Hepatocyte (in vitro differentiated cells): ENCODE data around the gene RIBC2. TPM values are rescaled to one million over a fixed set of nuclear protein-coding genes. Genes with fewer than 3 reads are reported as not detected.
"Not testable (repeated sequence)": the region's sequence is repeated elsewhere in the genome, so short reads cannot be mapped to it uniquely, and the experiment has no call there.

Source experiments
- DNase-seq: peaks from one replicate; pipeline ENCODE4 v3.0.0-alpha.2; 2016; ENCODE audit warnings: low spot score
- H2AFZ ChIP-seq: fragments of 200-600 bp; sonication (generic); 2 replicates; pipeline ENCODE4 v1.6.0; 2016; ENCODE audit warnings: antibody characterized with exemption, mild to moderate bottlenecking
- H3K27ac ChIP-seq: fragments of 200-600 bp; sonication (generic); 2 replicates; pipeline ENCODE4 v1.5.1; 2016; ENCODE audit warnings: mild to moderate bottlenecking
- H3K27me3 ChIP-seq: fragments of 200-600 bp; sonication (generic); 2 replicates; pipeline ENCODE4 v1.6.1; 2016
- H3K36me3 ChIP-seq: fragments of 200-600 bp; sonication (generic); replicated peaks from 2 replicates; pipeline ENCODE4 v1.5.1; 2016; ENCODE audit warnings: low read depth; ENCODE audit not compliant: insufficient read depth
- H3K4me1 ChIP-seq: fragments of 200-600 bp; sonication (generic); 2 replicates; pipeline ENCODE4 v1.5.1; 2016; ENCODE audit warnings: mild to moderate bottlenecking, moderate library complexity; ENCODE audit not compliant: insufficient read depth
- H3K4me2 ChIP-seq: fragments of 200-600 bp; sonication (generic); 2 replicates; pipeline ENCODE4 v1.6.0; 2016
- H3K4me3 ChIP-seq: fragments of 200-600 bp; sonication (generic); 2 replicates; pipeline ENCODE4 v1.5.1; 2016; ENCODE audit warnings: mild to moderate bottlenecking
- H3K79me2 ChIP-seq: fragments of 200-600 bp; sonication (generic); 2 replicates; pipeline ENCODE4 v1.6.0; 2017; ENCODE audit warnings: mild to moderate bottlenecking
- H3K9me2 ChIP-seq: fragments of 200-600 bp; sonication (generic); replicated peaks from 2 replicates; pipeline ENCODE4 v1.6.0; 2017; ENCODE audit warnings: mild to moderate bottlenecking; ENCODE audit not compliant: insufficient read depth
- H3K9me3 ChIP-seq: fragments of 200-600 bp; sonication (generic); 2 replicates; pipeline ENCODE4 v1.5.1; 2016; ENCODE audit warnings: low read depth, mild to moderate bottlenecking
- H4K20me1 ChIP-seq: fragments of 200-600 bp; sonication (generic); 2 replicates; pipeline ENCODE4 v1.6.0; 2016; ENCODE audit warnings: mild to moderate bottlenecking; ENCODE audit not compliant: insufficient read depth, poor library complexity, severe bottlenecking
- CTCF ChIP-seq: fragments of 200-600 bp; sonication (generic); IDR thresholded peaks from 2 replicates; pipeline ENCODE4 v1.5.1; 2016; ENCODE audit warnings: antibody characterized with exemption, mild to moderate bottlenecking; ENCODE audit not compliant: poor library complexity
- EZH2 ChIP-seq: fragments of 200-600 bp; sonication (generic); IDR thresholded peaks from 2 replicates; pipeline ENCODE4 v1.6.1; 2016; ENCODE audit warnings: antibody characterized with exemption, mild to moderate bottlenecking, borderline replicate concordance
- EZH2phosphoT487 ChIP-seq: fragments of 200-600 bp; sonication (generic); IDR thresholded peaks from one replicate; pipeline ENCODE4 v1.6.1; 2018; ENCODE audit warnings: antibody characterized with exemption, mild to moderate bottlenecking, low read depth, moderate library complexity; ENCODE audit not compliant: unreplicated experiment, severe bottlenecking
- WGBS: methylation state at CpG from one replicate; pipeline ENCODE4 v1.1.6; 2016; ENCODE audit warnings: low lambda C conversion rate; ENCODE audit errors: missing lambda C conversion rate; 5-methylcytosine and 5-hydroxymethylcytosine counted together
- polyA plus RNA-seq: library from polyadenylated mRNA; unstranded; fragments of >200 nt; fragmentation: Nextera tagmentation; extraction: Ambion mirVana; gene quantifications from 2 replicates; pipeline ENCODE4 v1.2.1, GENCODE V29; 2016
- total RNA-seq: library from RNA; depleted of rRNA; stranded (reverse); fragments of >200 nt; gene quantifications from 2 replicates; pipeline ENCODE4 v1.2.3, GENCODE V29; 2014

Gene RIBC2
- total and polyA plus RNA-seq, 2 experiments from 2014 or later = 0.50 to 0.56 TPM

DNA sequence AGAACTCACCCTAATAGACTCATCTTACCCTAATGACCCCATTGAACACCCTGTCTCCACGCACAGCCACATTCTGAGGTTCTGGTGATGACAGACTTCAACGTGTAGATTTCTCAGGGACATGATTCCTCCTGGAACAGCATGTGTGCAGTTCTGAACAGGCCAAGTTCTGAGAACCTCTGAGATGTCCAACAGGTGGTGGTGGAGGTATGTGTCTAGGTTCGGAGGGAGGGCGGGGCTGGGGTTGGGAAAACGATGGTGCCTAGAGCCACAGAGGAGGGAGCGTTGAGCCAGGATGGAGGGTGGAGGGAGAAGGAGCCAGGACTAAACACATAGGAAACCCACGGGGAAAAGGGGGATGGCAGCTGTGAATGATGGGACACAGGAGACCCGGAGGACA lies 45.7 kb downstream of the RIBC2 start:
- H3K9me3 ChIP-seq = no peaks in the 10 kb centered on the region
- H2AFZ ChIP-seq = no peak overlapping the region
- H4K20me1 ChIP-seq = no peaks in the 10 kb centered on the region
- H3K27me3 ChIP-seq = no peaks in the 10 kb centered on the region
- H3K79me2 ChIP-seq = no peaks in the 10 kb centered on the region
- H3K4me2 ChIP-seq = no peak overlapping the region
- H3K4me3 ChIP-seq = no peak overlapping the region
- DNase-seq = no peak
- H3K27ac ChIP-seq = peak overlapping the region; percentile 87
- H3K36me3 ChIP-seq = no peaks in the 10 kb centered on the region
- 94% methylated on average over 8 of the region's 8 CpGs for WGBS
- peaks cover 23% of the 10 kb centered on the region for H3K4me1 ChIP-seq
- TF ChIP-seq EZH2phosphoT487 (no peak), CTCF (no peak), EZH2 (no peak)
- no peaks in the 10 kb centered on the region for H3K9me2 ChIP-seq

- peak; percentile 82 for DNase-seq
- H3K4me3 ChIP-seq = no peak overlapping the region
Measured at GRCh38 chr22:45460288-45461109, 47.0 kb downstream of the RIBC2 start.

DNA sequence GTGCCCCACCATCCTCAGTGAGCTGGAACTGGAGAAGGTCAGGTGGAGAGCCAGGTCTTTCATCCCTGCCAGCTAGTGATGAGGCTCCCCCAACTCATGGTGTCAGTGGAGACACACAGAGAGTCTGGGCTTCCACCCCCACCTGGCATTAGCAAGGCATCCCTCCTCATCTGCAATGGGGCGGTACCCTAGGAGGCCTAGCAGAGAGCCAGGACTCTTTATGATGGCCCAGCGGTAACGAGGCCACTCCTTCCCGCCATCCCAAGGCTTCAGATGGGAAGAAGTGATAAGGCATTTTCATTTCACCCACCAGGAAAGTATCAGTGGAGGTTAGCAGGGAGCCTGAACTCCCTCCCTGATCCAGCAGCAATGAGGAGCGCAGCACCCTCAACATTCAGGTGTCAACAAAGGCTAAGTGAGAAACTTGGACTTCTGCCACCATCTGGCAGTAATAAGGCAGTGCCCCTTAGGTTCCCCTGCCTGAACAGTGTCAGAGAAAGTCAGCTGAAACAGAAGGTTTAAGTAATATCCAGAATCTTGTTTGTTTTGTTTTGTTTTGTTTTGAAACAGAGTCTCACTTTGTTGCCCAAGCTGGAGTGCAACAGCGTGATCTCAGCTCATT lies 48.7 kb downstream of the RIBC2 start:
- H3K27me3 ChIP-seq = no peaks in the 10 kb centered on the region
- no peaks in the 10 kb centered on the region for H3K79me2 ChIP-seq
- no peak for TF ChIP-seq EZH2phosphoT487
- TF ChIP-seq EZH2 = no peak
- TF ChIP-seq CTCF = peak; percentile 28
- no peaks in the 10 kb centered on the region for H3K9me2 ChIP-seq
- H3K4me2 ChIP-seq = no peak overlapping the region
- H4K20me1 ChIP-seq = no peaks in the 10 kb centered on the region
- no peak overlapping the region for H2AFZ ChIP-seq
- no peaks in the 10 kb centered on the region for H3K9me3 ChIP-seq
- WGBS = 90% methylated on average over 6 of the region's 6 CpGs
- peaks cover 13% of the 10 kb centered on the region for H3K4me1 ChIP-seq
- H3K36me3 ChIP-seq = no peaks in the 10 kb centered on the region
- no peak overlapping the region for H3K27ac ChIP-seq
- H3K4me3 ChIP-seq = no peak overlapping the region
- DNase-seq = peak; percentile 56

More at GRCh38 chr22:45460288-45461109, 47.0 kb downstream of the RIBC2 start:
- TF ChIP-seq CTCF (no peak), EZH2 (no peak), EZH2phosphoT487 (no peak)
- peak overlapping the region; percentile 87 for H3K27ac ChIP-seq
- no peaks in the 10 kb centered on the region for H3K79me2 ChIP-seq
- 55% methylated on average over 14 of the region's 14 CpGs for WGBS
- H4K20me1 ChIP-seq = no peaks in the 10 kb centered on the region
- no peaks in the 10 kb centered on the region for H3K9me3 ChIP-seq
- H3K27me3 ChIP-seq = no peaks in the 10 kb centered on the region
- H2AFZ ChIP-seq = no peak overlapping the region
- no peaks in the 10 kb centered on the region for H3K9me2 ChIP-seq
- H3K4me1 ChIP-seq = peaks cover 13% of the 10 kb centered on the region
- H3K36me3 ChIP-seq = no peaks in the 10 kb centered on the region
- H3K4me2 ChIP-seq = peak overlapping the region; percentile 46

DNA sequence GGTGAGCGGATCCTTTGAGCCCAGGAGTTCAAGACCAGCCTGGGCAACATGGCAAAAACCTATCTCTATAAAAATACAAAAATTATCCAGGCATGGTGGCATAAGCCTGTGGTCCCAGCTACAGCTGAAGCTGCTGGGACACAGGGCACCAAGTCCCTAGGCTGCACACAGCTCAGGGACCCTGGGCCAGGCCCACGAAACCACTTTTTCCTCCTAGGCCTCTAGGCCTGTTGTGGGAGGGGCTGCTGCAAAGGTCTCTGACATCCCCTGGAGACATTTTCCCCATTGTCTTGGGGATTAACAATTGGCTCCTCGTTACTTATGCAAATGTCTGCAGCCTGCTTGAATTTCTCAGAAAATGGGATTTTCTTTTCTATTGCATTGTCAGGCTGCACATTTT lies 50.2 kb downstream of the RIBC2 start:
- H3K79me2 ChIP-seq, H2AFZ ChIP-seq, H3K9me2 ChIP-seq, H4K20me1 ChIP-seq, H3K36me3 ChIP-seq, H3K4me3 ChIP-seq, H3K4me2 ChIP-seq, H3K9me3 ChIP-seq, H3K27me3 ChIP-seq, H3K27ac ChIP-seq, DNase-seq: not testable (repeated sequence)
- H3K4me1 ChIP-seq = peaks cover 13% of the 10 kb centered on the region
- 96% methylated on average over 3 of the region's 3 CpGs for WGBS
